ENCODE results near the gene ZNF469.

The ZNF469 gene

DNA sequence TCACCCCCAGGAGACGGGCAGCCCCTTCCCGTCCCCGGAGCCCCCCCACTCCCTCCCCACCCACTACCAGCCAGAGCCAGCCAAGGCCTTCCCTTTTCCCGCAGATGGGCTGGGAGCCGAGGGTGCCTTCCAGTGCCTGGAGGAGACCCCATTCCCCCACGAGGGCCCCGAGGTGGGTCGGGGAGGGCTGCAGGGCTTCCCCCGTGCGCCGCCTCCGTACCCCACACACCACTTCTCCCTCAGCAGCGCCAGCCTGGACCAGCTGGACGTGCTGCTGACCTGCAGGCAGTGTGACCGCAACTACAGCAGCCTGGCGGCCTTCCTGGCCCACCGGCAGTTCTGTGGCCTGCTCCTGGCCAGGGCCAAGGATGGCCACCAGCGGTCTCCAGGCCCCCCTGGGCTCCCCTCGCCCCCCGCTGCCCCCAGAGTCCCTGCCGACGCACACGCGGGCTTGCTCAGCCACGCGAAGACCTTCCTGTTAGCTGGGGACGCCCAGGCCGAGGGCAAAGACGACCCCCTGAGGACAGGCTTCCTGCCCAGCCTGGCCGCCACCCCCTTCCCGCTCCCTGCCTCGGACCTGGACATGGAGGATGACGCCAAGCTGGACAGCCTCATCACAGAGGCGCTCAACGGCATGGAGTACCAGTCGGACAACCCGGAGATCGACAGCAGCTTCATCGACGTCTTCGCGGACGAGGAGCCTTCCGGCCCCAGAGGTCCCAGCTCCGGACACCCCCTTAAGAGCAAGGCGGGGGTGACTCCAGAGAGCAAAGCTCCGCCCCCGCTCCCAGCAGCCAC is 46.8 kb downstream of the ZNF469 start:
- DNase-seq, result no peak

DNA sequence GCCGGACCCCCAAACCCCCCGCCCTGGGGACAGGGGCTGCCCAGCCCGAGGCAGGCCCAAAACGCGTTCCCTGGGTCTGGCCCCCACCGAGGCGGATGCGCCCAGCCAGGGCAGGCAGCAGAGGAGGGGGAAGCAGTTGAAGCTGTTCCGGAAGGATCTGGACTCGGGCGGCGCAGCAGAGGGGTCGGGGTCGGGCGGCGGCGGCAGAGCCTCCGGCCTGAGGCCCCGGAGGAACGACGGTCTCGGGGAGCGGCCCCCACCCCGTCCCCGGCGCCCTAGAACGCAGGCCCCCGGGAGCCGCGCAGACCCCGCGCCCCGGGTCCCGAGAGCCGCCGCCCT is 47.4 kb downstream of the ZNF469 start:
- no peak for DNase-seq

DNA sequence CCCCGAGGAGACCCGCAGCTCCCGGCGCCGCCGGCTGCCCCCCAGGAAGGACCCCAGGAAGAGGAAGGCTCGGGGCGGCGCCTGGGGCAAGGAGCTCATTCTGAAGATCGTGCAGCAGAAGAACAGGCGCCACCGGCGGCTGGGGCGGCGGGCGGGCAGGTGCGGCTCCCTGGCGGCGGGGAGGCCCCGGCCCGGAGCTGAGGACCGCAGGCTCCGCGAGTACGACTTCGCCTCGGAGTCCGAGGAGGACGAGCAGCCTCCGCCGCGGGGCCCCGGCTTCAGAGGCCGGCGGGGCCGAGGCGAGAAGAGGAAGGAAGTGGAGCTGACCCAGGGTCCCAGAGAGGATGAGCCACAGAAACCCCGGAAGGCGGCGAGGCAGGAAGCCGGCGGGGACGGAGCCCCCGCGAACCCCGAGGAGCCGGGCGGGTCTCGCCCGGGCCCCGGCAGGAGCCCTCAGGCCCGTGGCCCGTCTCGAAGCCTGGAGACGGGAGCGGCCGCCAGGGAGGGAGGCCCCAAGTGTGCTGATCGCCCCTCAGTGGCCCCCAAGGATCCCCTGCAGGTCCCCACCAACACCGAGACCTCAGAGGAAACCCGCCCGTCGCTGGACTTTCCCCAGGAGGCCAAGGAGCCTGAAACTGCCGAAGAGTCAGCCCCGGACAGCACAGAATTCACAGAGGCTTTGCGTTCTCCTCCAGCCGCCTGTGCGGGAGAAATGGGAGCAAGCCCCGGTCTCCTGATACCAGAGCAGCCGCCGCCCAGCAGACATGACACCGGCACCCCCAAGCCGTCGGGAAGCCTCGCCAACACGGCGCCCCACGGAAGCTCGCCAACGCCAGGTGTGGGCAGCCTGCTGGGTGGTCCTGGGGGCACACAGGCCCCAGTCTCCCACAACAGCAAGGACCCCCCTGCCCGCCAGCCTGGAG is 48.0 kb downstream of the ZNF469 start:
- DNase-seq, result peak; percentile 37

DNA sequence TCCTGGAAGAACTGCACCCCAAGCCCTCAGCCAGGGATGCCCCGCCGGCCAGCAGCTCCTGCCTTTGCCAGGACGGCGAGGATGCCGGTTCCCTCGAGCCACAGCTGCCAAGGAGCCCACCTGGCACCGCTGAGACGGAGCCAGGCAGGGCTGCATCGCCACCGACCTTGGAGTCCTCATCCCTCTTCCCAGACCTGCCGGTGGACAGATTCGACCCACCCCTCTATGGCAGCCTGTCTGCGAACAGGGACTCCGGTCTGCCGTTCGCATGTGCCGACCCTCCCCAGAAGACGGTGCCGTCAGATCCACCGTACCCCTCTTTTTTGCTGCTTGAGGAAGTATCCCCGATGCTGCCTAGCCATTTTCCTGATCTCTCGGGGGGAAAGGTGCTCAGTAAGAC is 48.9 kb downstream of the ZNF469 start:
- DNase-seq, result no peak

DNA sequence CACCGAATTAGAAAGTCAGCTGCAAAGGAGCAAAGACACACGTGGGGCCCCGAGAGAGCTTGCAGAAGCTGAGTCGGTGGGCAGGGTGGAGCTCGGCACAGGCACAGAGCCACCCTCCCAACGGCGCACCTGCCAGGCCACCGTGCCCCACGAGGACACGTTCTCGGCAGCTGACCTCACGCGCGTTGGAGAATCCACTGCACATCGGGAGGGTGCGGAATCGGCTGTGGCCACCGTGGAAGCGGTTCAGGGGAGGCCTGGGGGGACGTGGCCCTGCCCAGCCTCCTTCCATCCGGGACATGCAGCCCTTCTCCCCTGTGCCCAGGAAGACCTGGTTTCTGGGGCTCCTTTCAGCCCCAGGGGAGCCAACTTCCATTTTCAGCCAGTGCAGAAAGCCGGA is 49.4 kb downstream of the ZNF469 start:
- DNase-seq, result no peak
